HepG2 (cell line): ENCODE results near the gene COQ8B. TPM values are rescaled to one million over a fixed set of nuclear protein-coding genes. Genes with fewer than 3 reads are reported as not detected.
A peak's percentile ranks its signal among the peaks of the same experiment; 100 is the strongest.

Source experiments
- ARID5B ChIP-seq: IDR thresholded peaks from 2 replicates; pipeline ENCODE4 v1.4.0; 2020; ENCODE audit warnings: mild to moderate bottlenecking, missing genetic modification reagents
- ASH2L ChIP-seq: fragments of 300-600, 200-600 bp; sonication (generic); IDR thresholded peaks from 2 replicates; pipeline ENCODE4 v1.7.0; 2017; ENCODE audit warnings: low read depth, mild to moderate bottlenecking, moderate library complexity, mixed read lengths, low read length; ENCODE audit not compliant: insufficient read length
- BATF2 ChIP-seq: sonication (generic); formaldehyde crosslinking; IDR thresholded peaks from 2 replicates; pipeline ENCODE4 v1.8.0; 2022; ENCODE audit warnings: mild to moderate bottlenecking, missing genetic modification reagents, moderate library complexity
- HMG20B ChIP-seq: conservative IDR thresholded peaks from 2 replicates; pipeline ENCODE4 v1.6.1; 2016; ENCODE audit warnings: missing genetic modification reagents, missing compliant biosample characterization
- MYC ChIP-seq: sonication (generic); formaldehyde crosslinking; IDR thresholded peaks from 2 replicates; pipeline ENCODE4 v1.9.0; 2021; ENCODE audit warnings: missing genetic modification reagents, borderline replicate concordance
- NCOA2 ChIP-seq: sonication (generic); formaldehyde crosslinking; IDR thresholded peaks from 2 replicates; pipeline ENCODE4 v1.8.0; 2022; ENCODE audit warnings: inconsistent platforms
- NR2F1 ChIP-seq, 2 experiments: fragments of 450-650 bp in 1 of 2; formaldehyde crosslinking in 1 of 2; IDR thresholded peaks; 2 replicates each; pipeline versions ENCODE4 v1.5.0 to v1.6.1; 2016 to 2020; ENCODE audit warnings: mild to moderate bottlenecking in 1 of 2, missing compliant biosample characterization in 1 of 2, missing genetic modification reagents in 1 of 2, moderate library complexity in 1 of 2
- NR2F6 ChIP-seq, 2 experiments: IDR thresholded peaks; 2 replicates each; pipeline ENCODE4 v1.6.1; 2016; ENCODE audit warnings: antibody characterized with exemption in 1 of 2, mild to moderate bottlenecking in 1 of 2
- PAXIP1 ChIP-seq: sonication (generic); formaldehyde crosslinking; conservative IDR thresholded peaks from 2 replicates; pipeline ENCODE4 v1.4.0; 2020; ENCODE audit warnings: mild to moderate bottlenecking, missing genetic modification reagents, moderate library complexity
- PHF21A ChIP-seq: sonication (generic); formaldehyde crosslinking; IDR thresholded peaks from 2 replicates; pipeline ENCODE4 v1.5.0; 2020; ENCODE audit warnings: mild to moderate bottlenecking, missing genetic modification reagents
- POLR2G ChIP-seq: fragments of 200-400 bp; formaldehyde crosslinking; IDR thresholded peaks from 2 replicates; pipeline ENCODE4 v1.6.1; 2018; ENCODE audit warnings: mild to moderate bottlenecking, low read depth, low read length, moderate library complexity
- SNRNP70 ChIP-seq: fragments of 200-400 bp; formaldehyde crosslinking; IDR thresholded peaks from 2 replicates; pipeline ENCODE4 v1.6.1; 2017; ENCODE audit warnings: mild to moderate bottlenecking, low read depth, low read length, moderate library complexity
- TEAD3 ChIP-seq: optimal IDR thresholded peaks from 2 replicates; pipeline ENCODE3; 2016; ENCODE audit warnings: borderline replicate concordance
- YEATS4 ChIP-seq: sonication (generic); formaldehyde crosslinking; IDR thresholded peaks from 2 replicates; pipeline ENCODE4 v1.4.0; 2020; ENCODE audit warnings: missing genetic modification reagents, borderline replicate concordance
- ZIK1 ChIP-seq: sonication (generic); formaldehyde crosslinking; IDR thresholded peaks from 2 replicates; pipeline ENCODE4 v1.5.0; 2020; ENCODE audit warnings: mild to moderate bottlenecking, low read depth, missing genetic modification reagents, borderline replicate concordance
- ZNF335 ChIP-seq: sonication (generic); formaldehyde crosslinking; IDR thresholded peaks from 2 replicates; pipeline ENCODE4 v1.4.0; 2020; ENCODE audit warnings: missing genetic modification reagents
- ZNF761 ChIP-seq: sonication (generic); formaldehyde crosslinking; conservative IDR thresholded peaks from 2 replicates; pipeline ENCODE4 v1.4.0; 2020; ENCODE audit warnings: mild to moderate bottlenecking, missing genetic modification reagents
- ZNF782 ChIP-seq: sonication (generic); formaldehyde crosslinking; IDR thresholded peaks from 2 replicates; pipeline ENCODE4 v1.4.0; 2020; ENCODE audit warnings: missing genetic modification reagents, mild to moderate bottlenecking, borderline replicate concordance
- polyA plus RNA-seq, 8 experiments: library from polyadenylated mRNA; depleted of rRNA in 3 of 8; stranded (reverse) in 7 of 8; unstranded in 1 of 8; fragments of >200 nt; fragmentation: Illumina TruSeq in 4 of 8; extraction: Trizol in 4 of 8; gene quantifications; 2 replicates each; pipeline versions ENCODE4 v1.2.1 to v1.2.3, GENCODE V29; 2011 to 2016; ENCODE audit warnings: low read depth in 4 of 8, missing spikeins in 1 of 8, mixed read lengths in 1 of 8; ENCODE audit not compliant: insufficient read depth in 1 of 8
- total RNA-seq, 5 experiments: library from RNA; depleted of rRNA; stranded (reverse); fragments of >200 nt; fragmentation: Illumina TruSeq; extraction: Trizol; gene quantifications; 2 replicates each; pipeline ENCODE4 v1.2.3, GENCODE V29; 2016; ENCODE audit warnings: low read depth in 1 of 5

The COQ8B gene
- total and polyA plus RNA-seq, 2 of the 13 experiments (the other 11 are each of a cell fraction or from before 2014, with no cell fraction given), result 12.3 to 17.2 TPM

GRCh38 chr19:40754611-40755247 is 38.0 kb upstream of the COQ8B start (continued):
- TF ChIP-seq ARID5B (CRISPR knock-in tag) (peak; percentile 31; the same call in 1 of the 2 replicates), PAXIP1 (CRISPR knock-in tag) (peak; percentile 64), NR2F6 (IDR thresholded peaks at IDR 0.05) (no peak), NR2F6 (CRISPR knock-in tag; IDR thresholded peaks at IDR 0.05) (0 out of 2 replicates have a peak, but pooled peaks have one; percentile 11), NR2F1 (CRISPR knock-in tag; IDR thresholded peaks at IDR 0.05) (0 out of 4 replicates have a peak, but pooled peaks of 1 of the 2 experiments have one; percentile 11), SNRNP70 (no peak), ASH2L (peak; percentile 23), ZIK1 (0 out of 2 replicates have a peak, but pooled peaks have one; percentile 28), NCOA2 (no peak; the same call in 1 of the 2 replicates), PHF21A (CRISPR knock-in tag) (peak; percentile 56), HMG20B (CRISPR knock-in tag) (no peak), MYC (peak; percentile 31; the same call in 1 of the 2 replicates), POLR2G (peak; percentile 48; the same call in 1 of the 2 replicates), ZNF335 (CRISPR knock-in tag) (no peak), TEAD3 (CRISPR knock-in tag) (peak; percentile 18), YEATS4 (no peak), ZNF782 (CRISPR knock-in tag) (0 out of 2 replicates have a peak, but pooled peaks have one; percentile 61), BATF2 (no peak), ZNF761 (CRISPR knock-in tag) (peak; percentile 69; the same call in 1 of the 2 replicates)
